C4-2B (cell line): ENCODE measurements around the gene ITGA4.

ENCODE experiments used
- CTCF ChIP-seq: fragments of 450-650 bp; conservative IDR thresholded peaks from 2 replicates; pipeline ENCODE4 v1.5.1; 2017; ENCODE audit warnings: mild to moderate bottlenecking
- ZFX ChIP-seq: fragments of 450-650 bp; IDR thresholded peaks from 2 replicates; pipeline ENCODE4 v1.6.1; 2017

GRCh38 chr2:181483876-181484275 is 26.7 kb downstream of the ITGA4 start:
- TF ChIP-seq CTCF (no peak), ZFX (no peak)
